ENCODE data around the gene LRRC42. TPM values are rescaled to one million over a fixed set of nuclear protein-coding genes. Genes with fewer than 3 reads are reported as not detected.

LRRC42 gene
- total RNA-seq, 1 experiment from 2014 or later, result 38.1 TPM

DNA sequence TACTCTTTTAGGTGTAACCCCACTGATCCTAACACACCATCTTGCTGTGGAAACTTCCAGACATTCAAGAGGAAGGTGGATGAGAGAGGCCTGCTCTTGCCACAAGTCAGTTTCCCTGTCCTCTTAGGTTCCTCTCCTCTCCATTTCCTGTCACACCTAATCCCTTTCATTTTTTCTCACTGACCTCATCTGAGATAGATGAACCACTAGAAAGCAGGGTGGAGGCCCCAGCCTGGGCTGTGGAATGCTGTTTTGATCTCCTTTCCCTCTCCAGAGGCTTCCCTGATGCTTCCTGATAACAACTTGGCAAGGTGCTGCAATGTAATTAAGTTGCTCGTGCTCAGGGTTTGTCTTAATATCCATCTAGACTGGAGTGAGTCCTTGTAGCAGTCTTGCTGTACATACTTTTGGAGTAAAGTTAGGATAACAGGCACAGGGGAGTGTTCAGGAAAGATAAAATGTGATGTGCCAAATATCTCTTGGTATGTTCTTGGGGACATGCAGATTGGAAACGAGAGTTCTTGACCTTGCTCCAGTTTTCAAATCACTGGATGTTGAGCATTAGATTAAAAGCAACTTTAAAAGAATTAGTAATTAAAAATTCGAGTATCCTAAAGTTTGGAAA lies 11.2 kb downstream of the LRRC42 start:
- CTCF ChIA-PET, result interaction anchor here (0.9 to 4.1 kb wide), 5 partner anchors 7 to 99 kb away, joined by 3 to 70 read pairs (median 21); partner anchors contain the start of genes IFT25 and LRRC42
- TF ChIP-seq, protein P1, sequence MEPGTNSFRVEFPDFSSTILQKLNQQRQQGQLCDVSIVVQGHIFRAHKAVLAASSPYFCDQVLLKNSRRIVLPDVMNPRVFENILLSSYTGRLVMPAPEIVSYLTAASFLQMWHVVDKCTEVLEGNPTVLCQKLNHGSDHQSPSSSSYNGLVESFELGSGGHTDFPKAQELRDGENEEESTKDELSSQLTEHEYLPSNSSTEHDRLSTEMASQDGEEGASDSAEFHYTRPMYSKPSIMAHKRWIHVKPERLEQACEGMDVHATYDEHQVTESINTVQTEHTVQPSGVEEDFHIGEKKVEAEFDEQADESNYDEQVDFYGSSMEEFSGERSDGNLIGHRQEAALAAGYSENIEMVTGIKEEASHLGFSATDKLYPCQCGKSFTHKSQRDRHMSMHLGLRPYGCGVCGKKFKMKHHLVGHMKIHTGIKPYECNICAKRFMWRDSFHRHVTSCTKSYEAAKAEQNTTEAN (CRISPR knock-in tag; IDR thresholded peaks at IDR 0.05), result no peak
- TF ChIP-seq, protein P2, sequence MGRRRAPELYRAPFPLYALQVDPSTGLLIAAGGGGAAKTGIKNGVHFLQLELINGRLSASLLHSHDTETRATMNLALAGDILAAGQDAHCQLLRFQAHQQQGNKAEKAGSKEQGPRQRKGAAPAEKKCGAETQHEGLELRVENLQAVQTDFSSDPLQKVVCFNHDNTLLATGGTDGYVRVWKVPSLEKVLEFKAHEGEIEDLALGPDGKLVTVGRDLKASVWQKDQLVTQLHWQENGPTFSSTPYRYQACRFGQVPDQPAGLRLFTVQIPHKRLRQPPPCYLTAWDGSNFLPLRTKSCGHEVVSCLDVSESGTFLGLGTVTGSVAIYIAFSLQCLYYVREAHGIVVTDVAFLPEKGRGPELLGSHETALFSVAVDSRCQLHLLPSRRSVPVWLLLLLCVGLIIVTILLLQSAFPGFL (CRISPR knock-in tag; IDR thresholded peaks at IDR 0.05; ENCODE audit: borderline replicate concordance), result no peak
- TF ChIP-seq, protein P3, sequence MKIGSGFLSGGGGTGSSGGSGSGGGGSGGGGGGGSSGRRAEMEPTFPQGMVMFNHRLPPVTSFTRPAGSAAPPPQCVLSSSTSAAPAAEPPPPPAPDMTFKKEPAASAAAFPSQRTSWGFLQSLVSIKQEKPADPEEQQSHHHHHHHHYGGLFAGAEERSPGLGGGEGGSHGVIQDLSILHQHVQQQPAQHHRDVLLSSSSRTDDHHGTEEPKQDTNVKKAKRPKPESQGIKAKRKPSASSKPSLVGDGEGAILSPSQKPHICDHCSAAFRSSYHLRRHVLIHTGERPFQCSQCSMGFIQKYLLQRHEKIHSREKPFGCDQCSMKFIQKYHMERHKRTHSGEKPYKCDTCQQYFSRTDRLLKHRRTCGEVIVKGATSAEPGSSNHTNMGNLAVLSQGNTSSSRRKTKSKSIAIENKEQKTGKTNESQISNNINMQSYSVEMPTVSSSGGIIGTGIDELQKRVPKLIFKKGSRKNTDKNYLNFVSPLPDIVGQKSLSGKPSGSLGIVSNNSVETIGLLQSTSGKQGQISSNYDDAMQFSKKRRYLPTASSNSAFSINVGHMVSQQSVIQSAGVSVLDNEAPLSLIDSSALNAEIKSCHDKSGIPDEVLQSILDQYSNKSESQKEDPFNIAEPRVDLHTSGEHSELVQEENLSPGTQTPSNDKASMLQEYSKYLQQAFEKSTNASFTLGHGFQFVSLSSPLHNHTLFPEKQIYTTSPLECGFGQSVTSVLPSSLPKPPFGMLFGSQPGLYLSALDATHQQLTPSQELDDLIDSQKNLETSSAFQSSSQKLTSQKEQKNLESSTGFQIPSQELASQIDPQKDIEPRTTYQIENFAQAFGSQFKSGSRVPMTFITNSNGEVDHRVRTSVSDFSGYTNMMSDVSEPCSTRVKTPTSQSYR (CRISPR knock-in tag; IDR thresholded peaks at IDR 0.05), result no peak
- TF ChIP-seq ATF1 (CRISPR knock-in tag; IDR thresholded peaks at IDR 0.05), result no peak
- TF ChIP-seq ZBTB21 (CRISPR knock-in tag; IDR thresholded peaks at IDR 0.05; ENCODE audit: borderline replicate concordance), result no peak
- TF ChIP-seq, protein P4, sequence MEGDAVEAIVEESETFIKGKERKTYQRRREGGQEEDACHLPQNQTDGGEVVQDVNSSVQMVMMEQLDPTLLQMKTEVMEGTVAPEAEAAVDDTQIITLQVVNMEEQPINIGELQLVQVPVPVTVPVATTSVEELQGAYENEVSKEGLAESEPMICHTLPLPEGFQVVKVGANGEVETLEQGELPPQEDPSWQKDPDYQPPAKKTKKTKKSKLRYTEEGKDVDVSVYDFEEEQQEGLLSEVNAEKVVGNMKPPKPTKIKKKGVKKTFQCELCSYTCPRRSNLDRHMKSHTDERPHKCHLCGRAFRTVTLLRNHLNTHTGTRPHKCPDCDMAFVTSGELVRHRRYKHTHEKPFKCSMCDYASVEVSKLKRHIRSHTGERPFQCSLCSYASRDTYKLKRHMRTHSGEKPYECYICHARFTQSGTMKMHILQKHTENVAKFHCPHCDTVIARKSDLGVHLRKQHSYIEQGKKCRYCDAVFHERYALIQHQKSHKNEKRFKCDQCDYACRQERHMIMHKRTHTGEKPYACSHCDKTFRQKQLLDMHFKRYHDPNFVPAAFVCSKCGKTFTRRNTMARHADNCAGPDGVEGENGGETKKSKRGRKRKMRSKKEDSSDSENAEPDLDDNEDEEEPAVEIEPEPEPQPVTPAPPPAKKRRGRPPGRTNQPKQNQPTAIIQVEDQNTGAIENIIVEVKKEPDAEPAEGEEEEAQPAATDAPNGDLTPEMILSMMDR (IDR thresholded peaks at IDR 0.05), result no peak
- no peak for TF ChIP-seq PRRX2 (CRISPR knock-in tag; IDR thresholded peaks at IDR 0.05)
- TF ChIP-seq, protein P5, sequence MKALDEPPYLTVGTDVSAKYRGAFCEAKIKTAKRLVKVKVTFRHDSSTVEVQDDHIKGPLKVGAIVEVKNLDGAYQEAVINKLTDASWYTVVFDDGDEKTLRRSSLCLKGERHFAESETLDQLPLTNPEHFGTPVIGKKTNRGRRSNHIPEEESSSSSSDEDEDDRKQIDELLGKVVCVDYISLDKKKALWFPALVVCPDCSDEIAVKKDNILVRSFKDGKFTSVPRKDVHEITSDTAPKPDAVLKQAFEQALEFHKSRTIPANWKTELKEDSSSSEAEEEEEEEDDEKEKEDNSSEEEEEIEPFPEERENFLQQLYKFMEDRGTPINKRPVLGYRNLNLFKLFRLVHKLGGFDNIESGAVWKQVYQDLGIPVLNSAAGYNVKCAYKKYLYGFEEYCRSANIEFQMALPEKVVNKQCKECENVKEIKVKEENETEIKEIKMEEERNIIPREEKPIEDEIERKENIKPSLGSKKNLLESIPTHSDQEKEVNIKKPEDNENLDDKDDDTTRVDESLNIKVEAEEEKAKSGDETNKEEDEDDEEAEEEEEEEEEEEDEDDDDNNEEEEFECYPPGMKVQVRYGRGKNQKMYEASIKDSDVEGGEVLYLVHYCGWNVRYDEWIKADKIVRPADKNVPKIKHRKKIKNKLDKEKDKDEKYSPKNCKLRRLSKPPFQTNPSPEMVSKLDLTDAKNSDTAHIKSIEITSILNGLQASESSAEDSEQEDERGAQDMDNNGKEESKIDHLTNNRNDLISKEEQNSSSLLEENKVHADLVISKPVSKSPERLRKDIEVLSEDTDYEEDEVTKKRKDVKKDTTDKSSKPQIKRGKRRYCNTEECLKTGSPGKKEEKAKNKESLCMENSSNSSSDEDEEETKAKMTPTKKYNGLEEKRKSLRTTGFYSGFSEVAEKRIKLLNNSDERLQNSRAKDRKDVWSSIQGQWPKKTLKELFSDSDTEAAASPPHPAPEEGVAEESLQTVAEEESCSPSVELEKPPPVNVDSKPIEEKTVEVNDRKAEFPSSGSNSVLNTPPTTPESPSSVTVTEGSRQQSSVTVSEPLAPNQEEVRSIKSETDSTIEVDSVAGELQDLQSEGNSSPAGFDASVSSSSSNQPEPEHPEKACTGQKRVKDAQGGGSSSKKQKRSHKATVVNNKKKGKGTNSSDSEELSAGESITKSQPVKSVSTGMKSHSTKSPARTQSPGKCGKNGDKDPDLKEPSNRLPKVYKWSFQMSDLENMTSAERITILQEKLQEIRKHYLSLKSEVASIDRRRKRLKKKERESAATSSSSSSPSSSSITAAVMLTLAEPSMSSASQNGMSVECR (CRISPR knock-in tag; IDR thresholded peaks at IDR 0.05; ENCODE audit: borderline replicate concordance), result no peak
- TF ChIP-seq MYBL2 (CRISPR knock-in tag; IDR thresholded peaks at IDR 0.05), result no peak
- TF ChIP-seq, protein P6, sequence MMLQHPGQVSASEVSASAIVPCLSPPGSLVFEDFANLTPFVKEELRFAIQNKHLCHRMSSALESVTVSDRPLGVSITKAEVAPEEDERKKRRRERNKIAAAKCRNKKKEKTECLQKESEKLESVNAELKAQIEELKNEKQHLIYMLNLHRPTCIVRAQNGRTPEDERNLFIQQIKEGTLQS (CRISPR knock-in tag; conservative IDR thresholded peaks at IDR 0.05), result no peak
- TF ChIP-seq, protein P7, sequence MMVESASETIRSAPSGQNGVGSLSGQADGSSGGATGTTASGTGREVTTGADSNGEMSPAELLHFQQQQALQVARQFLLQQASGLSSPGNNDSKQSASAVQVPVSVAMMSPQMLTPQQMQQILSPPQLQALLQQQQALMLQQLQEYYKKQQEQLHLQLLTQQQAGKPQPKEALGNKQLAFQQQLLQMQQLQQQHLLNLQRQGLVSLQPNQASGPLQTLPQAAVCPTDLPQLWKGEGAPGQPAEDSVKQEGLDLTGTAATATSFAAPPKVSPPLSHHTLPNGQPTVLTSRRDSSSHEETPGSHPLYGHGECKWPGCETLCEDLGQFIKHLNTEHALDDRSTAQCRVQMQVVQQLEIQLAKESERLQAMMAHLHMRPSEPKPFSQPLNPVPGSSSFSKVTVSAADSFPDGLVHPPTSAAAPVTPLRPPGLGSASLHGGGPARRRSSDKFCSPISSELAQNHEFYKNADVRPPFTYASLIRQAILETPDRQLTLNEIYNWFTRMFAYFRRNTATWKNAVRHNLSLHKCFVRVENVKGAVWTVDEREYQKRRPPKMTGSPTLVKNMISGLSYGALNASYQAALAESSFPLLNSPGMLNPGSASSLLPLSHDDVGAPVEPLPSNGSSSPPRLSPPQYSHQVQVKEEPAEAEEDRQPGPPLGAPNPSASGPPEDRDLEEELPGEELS (CRISPR knock-in tag; IDR thresholded peaks at IDR 0.05), result no peak
- H3K27me3 Mint-ChIP-seq (ENCODE audit: low read depth), result no peaks in the 10 kb centered on the region
- POLR2A ChIA-PET, result interaction anchor here (0.5 kb wide), 1 partner anchor 10 kb away, joined by 4 read pairs; no protein-coding TSS in a partner anchor
- DNase-seq (ENCODE audit: low spot score) (no peak), ATAC-seq (peak; percentile 72)
- no peaks in the 10 kb centered on the region for H3K9me3 Mint-ChIP-seq
- peaks cover 43% of the 10 kb centered on the region for H3K36me3 Mint-ChIP-seq
- no peak overlapping the region for H3K4me3 Mint-ChIP-seq
- peak overlapping the region; percentile 42 for H3K27ac Mint-ChIP-seq
- peaks cover 17% of the 10 kb centered on the region for H3K4me1 Mint-ChIP-seq
